Muscle of leg (tissue), 11 donors: ENCODE data around the gene C16orf86. TPM values are rescaled to one million over a fixed set of nuclear protein-coding genes. Genes with fewer than 3 reads are reported as not detected.
A peak's percentile ranks its signal among the peaks of the same experiment; 100 is the strongest.

Source experiments
- DNase-seq: peaks from one replicate; pipeline ENCODE4 v3.0.0; 2013
- H3K27ac ChIP-seq: one replicate; pipeline ENCODE4 v1.5.1; 2013; ENCODE audit warnings: mild to moderate bottlenecking, low read length, control low read depth
- H3K27me3 ChIP-seq: one replicate; pipeline ENCODE4 v1.6.1; 2013; ENCODE audit warnings: low read length; ENCODE audit not compliant: control insufficient read depth, insufficient read depth
- H3K36me3 ChIP-seq: one replicate; pipeline ENCODE4 v1.6.1; 2013; ENCODE audit warnings: low read length; ENCODE audit not compliant: control insufficient read depth, insufficient read depth
- H3K4me1 ChIP-seq: one replicate; pipeline ENCODE4 v1.6.1; 2013; ENCODE audit warnings: low read length; ENCODE audit not compliant: control insufficient read depth, insufficient read depth
- H3K4me3 ChIP-seq: one replicate; pipeline ENCODE4 v1.5.1; 2013; ENCODE audit warnings: low read length, control low read depth
- H3K9me3 ChIP-seq: replicated peaks from 2 replicates; pipeline ENCODE4 v1.6.1; 2013; ENCODE audit warnings: low read depth, low read length; ENCODE audit not compliant: control insufficient read depth
- WGBS: methylation state at CpG from one replicate; pipeline ENCODE4 v1.1.5; 2013; ENCODE audit warnings: missing lambda C conversion rate; ENCODE audit not compliant: insufficient coverage; 5-methylcytosine and 5-hydroxymethylcytosine counted together
- polyA plus RNA-seq, 8 donors: library from polyadenylated mRNA; unstranded; fragments of 120-200 nt; gene quantifications; one replicate each; pipeline versions ENCODE4 v1.2.1 to v1.2.3, GENCODE V29; 2013; ENCODE audit warnings: inconsistent platforms in 1 of 8, low replicate concordance in 1 of 8; ENCODE audit not compliant: insufficient read length in 8 of 8, insufficient read depth in 1 of 8
- total RNA-seq: library from RNA; stranded (reverse); fragments of 120-200 nt; gene quantifications from one replicate; pipeline ENCODE4 v1.2.4, GENCODE V29; 2013

C16orf86 gene
- total and polyA plus RNA-seq, 9 donors, result 2.1 to 4.3 (median 2.6) TPM

DNA sequence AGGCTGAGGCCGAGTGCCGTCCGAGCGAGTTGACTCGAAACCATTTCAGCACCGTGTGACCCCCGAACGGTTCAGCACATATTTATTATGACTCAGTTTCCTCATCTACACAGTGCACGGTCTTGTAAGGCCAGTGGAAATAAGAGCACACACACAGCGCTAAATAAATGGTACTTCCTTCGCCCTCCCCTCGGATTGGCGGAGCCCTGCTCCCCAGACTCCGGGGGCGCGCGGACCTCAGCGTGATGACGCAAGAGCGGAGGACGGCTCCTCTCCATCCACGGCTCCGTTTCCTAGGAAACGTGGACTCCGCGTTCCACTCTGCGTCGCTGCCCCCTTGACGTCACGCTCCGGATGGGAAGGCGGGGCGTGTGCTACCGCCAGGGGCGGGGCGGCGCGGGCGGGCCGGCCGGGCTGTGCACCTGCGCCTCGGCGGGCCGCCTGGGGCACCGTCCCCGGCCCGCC is 6.0 kb upstream of the C16orf86 start, which contains the start of gene PARD6A:
TSS of gene PARD6A (plus strand) at position 397 of the 465 bp plus-strand sequence. CDS start 79 bp downstream, outside the sequence.
- DNase-seq, result peak; percentile 99
- Histone ChIP-seq H3K36me3 (peaks cover 36% of the 10 kb centered on the region), H3K4me1 (peaks cover 24% of the 10 kb centered on the region), H3K9me3 (no peaks in the 10 kb centered on the region), H3K27me3 (peaks cover 7% of the 10 kb centered on the region), H3K4me3 (peak within 1 kb of the TSS; percentile 75), H3K27ac (peak within 1 kb of the TSS; percentile 97)
- under 1% methylated on average over 48 of the region's 48 CpGs for WGBS

- peaks cover 30% of the 10 kb centered on the region for H3K4me1 ChIP-seq
- peak overlapping the region; percentile 78 for H3K27ac ChIP-seq
- WGBS, result 4% methylated on average over 32 of the region's 39 CpGs
- peak overlapping the region; percentile 37 for H3K4me3 ChIP-seq
- H3K36me3 ChIP-seq, result peaks cover 36% of the 10 kb centered on the region
- peaks cover 2% of the 10 kb centered on the region for H3K27me3 ChIP-seq
- H3K9me3 ChIP-seq, result no peaks in the 10 kb centered on the region
- peak; percentile 68 for DNase-seq
Observed at GRCh38 chr16:67661101-67661761, 5.4 kb upstream of the C16orf86 start.

- no peaks in the 10 kb centered on the region for H3K9me3 ChIP-seq
- no peak for DNase-seq
- H3K4me1 ChIP-seq, result peaks cover 34% of the 10 kb centered on the region
- no peaks in the 10 kb centered on the region for H3K27me3 ChIP-seq
- 88% methylated on average over 31 of the region's 34 CpGs for WGBS
- H3K27ac ChIP-seq, result no peak overlapping the region
- H3K4me3 ChIP-seq, result no peak overlapping the region
- H3K36me3 ChIP-seq, result peaks cover 36% of the 10 kb centered on the region
Observed at GRCh38 chr16:67661886-67662652, 4.5 kb upstream of the C16orf86 start.

GRCh38 chr16:67662653-67663010 is 4.0 kb upstream of the C16orf86 start:
- Histone ChIP-seq H3K27ac (no peak overlapping the region), H3K36me3 (peaks cover 33% of the 10 kb centered on the region), H3K27me3 (no peaks in the 10 kb centered on the region), H3K9me3 (no peaks in the 10 kb centered on the region), H3K4me1 (peaks cover 40% of the 10 kb centered on the region), H3K4me3 (no peak overlapping the region)
- no peak for DNase-seq

DNA sequence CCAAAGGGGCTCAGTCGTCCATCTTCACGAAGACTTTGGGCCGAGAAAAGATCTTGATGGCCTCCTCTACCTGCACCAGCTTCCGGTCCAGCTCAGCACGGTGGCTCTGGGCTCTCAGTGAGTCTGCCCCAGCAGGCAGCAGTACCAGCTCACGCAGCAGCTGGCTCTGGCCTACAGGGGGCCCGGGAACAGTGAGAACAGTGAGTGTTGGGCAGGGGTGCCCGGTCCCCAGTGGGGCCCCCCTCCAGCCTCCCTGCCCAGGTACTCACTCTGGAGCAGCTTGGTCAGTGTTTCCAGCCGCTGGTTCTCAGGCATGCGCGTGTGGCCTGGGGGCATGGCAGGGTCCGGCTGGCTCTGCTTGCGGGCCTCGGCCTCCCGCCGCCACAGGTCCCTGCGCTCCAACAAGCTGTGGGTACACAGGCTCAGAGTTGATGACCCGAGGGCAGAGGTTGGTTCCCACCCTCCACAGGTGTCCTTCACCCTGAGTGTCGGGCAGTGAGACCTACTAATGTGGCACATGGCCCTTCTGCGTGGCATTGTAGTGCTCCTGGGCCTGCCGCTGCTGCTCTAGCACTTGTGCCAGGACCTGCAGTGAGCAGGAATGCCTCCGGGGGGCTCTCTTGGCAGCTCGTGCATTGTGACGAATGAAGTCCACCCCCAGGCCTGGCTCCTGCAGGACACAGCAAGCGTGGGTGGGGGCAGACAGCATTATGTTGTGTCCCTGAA is 3.3 kb upstream of the C16orf86 start:
- no peak overlapping the region for H3K27ac ChIP-seq
- peaks cover 26% of the 10 kb centered on the region for H3K36me3 ChIP-seq
- 75% methylated on average over 24 of the region's 25 CpGs for WGBS
- no peak for DNase-seq
- peaks cover 46% of the 10 kb centered on the region for H3K4me1 ChIP-seq
- H3K9me3 ChIP-seq, result no peaks in the 10 kb centered on the region
- H3K4me3 ChIP-seq, result no peak overlapping the region
- no peaks in the 10 kb centered on the region for H3K27me3 ChIP-seq

DNA sequence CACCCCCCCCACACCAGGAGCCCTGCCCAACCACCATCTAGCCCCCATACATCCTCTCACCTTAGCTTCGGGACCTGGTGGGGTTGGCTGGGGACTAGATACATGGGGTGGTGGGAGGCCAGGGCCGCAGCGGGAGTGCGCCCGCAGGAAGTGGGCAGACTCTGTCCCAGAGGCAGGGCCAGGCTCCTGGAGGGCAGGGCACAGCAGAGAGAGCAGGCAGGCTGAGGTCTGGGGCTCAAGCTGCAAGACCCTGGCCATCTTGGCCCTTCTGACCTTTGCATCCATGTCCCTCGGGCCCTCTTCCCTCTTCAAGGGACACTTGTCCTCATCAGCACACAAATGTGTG is 2.8 kb upstream of the C16orf86 start:
- Histone ChIP-seq H3K27me3 (no peaks in the 10 kb centered on the region), H3K27ac (no peak overlapping the region), H3K9me3 (no peaks in the 10 kb centered on the region), H3K4me1 (peaks cover 44% of the 10 kb centered on the region), H3K4me3 (no peak overlapping the region), H3K36me3 (peaks cover 21% of the 10 kb centered on the region)
- WGBS, result 86% methylated on average over 5 of the region's 6 CpGs
- DNase-seq, result no peak

- no peaks in the 10 kb centered on the region for H3K27me3 ChIP-seq
- H3K36me3 ChIP-seq, result peaks cover 20% of the 10 kb centered on the region
- WGBS, result 45% methylated on average over 4 of the region's 4 CpGs
- no peaks in the 10 kb centered on the region for H3K9me3 ChIP-seq
- peaks cover 40% of the 10 kb centered on the region for H3K4me1 ChIP-seq
- peak; percentile 43 for DNase-seq
- no peak overlapping the region for H3K4me3 ChIP-seq
- H3K27ac ChIP-seq, result no peak overlapping the region
Observed at GRCh38 chr16:67664258-67664657, 2.4 kb upstream of the C16orf86 start.

DNA sequence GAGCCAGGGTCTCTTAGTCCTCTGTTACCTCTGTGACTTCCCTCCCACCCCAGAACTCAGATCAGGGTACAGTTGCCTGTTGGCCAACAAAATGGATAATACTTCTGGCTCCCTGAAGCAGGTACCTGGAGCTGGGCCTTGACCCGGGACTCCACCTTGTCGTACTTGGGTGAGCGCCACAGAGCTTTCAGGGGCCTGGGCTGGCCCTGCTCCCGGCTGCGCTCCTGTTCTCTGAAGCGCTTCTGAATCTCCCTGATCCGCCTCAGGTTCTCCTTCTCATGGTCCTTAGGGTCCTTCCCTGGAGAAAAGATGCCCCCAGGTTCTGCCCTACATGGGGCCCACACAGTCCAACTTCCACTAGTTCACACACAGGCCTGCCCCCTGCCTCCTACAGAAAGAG is 1.7 kb upstream of the C16orf86 start:
- Histone ChIP-seq H3K4me3 (no peak overlapping the region), H3K27me3 (no peaks in the 10 kb centered on the region), H3K4me1 (peaks cover 34% of the 10 kb centered on the region), H3K27ac (no peak overlapping the region), H3K36me3 (peaks cover 20% of the 10 kb centered on the region), H3K9me3 (no peaks in the 10 kb centered on the region)
- DNase-seq, result no peak
- WGBS, result 91% methylated on average over 7 of the region's 7 CpGs

DNA sequence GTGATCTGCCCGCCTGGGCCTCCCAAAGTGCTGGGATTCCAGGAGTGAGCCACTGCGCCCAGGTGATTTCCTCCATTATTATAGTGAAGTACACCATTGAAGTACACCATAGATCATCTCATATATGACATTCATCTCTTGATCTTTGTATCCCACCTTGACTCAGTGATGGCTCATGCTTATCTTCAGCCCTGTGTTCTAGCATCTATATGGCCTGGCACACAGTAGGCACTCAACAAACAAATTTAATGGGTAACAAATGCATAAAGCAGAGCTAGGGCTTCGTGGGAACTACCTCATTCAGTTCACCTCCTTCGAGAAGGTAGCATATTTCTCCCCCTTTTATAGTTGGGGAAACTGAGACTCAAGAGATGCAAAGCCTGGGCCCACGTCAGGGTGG is 1.0 kb upstream of the C16orf86 start:
- Histone ChIP-seq H3K27ac (no peak overlapping the region), H3K27me3 (no peaks in the 10 kb centered on the region), H3K9me3 (no peaks in the 10 kb centered on the region), H3K4me3 (peak overlapping the region; percentile 67), H3K4me1 (peaks cover 34% of the 10 kb centered on the region), H3K36me3 (peaks cover 20% of the 10 kb centered on the region)
- no peak for DNase-seq
- 83% methylated on average over 1 of the region's 5 CpGs for WGBS

DNA sequence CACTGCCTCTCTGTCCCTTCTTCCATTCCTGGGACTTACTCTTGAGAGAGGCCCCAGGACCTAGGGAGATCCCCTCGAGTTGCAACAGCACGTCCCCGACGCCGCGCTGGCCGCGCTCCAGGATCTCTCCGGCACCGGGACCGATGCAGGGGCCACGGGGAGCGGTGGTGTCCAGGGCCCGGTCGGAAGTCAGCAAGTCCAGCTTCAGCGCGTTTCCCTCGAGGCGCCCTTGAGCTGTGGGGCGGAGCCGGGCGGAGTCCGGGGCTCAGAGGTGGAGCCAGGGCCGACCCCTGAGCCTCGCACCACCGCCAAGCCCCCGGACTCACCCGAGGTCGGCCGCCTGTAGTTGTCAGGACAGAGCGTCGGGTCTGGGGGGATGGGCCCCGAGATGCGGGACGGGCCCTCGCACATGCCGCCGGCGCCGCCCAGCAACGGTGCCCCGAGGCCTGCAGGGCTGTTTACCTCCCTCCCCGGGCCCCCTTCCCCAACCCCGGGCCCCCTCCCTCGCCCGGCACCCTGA is 522 bp upstream of the C16orf86 start:
- H3K27me3 ChIP-seq, result no peaks in the 10 kb centered on the region
- H3K9me3 ChIP-seq, result no peaks in the 10 kb centered on the region
- H3K4me1 ChIP-seq, result peaks cover 32% of the 10 kb centered on the region
- H3K27ac ChIP-seq, result no peak overlapping the region
- peaks cover 20% of the 10 kb centered on the region for H3K36me3 ChIP-seq
- H3K4me3 ChIP-seq, result peak overlapping the region; percentile 67
- peak; percentile 44 for DNase-seq
- under 1% methylated on average over 44 of the region's 46 CpGs for WGBS
